NCI-H748 (cell line): Measurements from ENCODE around the gene ZNF343.

Experiments
- DNase-seq: peaks from one replicate; lab custom pipeline; 2025; ENCODE audit not compliant: unreplicated experiment; lab: John Stamatoyannopoulos, UW

Gene ZNF343

DNA sequence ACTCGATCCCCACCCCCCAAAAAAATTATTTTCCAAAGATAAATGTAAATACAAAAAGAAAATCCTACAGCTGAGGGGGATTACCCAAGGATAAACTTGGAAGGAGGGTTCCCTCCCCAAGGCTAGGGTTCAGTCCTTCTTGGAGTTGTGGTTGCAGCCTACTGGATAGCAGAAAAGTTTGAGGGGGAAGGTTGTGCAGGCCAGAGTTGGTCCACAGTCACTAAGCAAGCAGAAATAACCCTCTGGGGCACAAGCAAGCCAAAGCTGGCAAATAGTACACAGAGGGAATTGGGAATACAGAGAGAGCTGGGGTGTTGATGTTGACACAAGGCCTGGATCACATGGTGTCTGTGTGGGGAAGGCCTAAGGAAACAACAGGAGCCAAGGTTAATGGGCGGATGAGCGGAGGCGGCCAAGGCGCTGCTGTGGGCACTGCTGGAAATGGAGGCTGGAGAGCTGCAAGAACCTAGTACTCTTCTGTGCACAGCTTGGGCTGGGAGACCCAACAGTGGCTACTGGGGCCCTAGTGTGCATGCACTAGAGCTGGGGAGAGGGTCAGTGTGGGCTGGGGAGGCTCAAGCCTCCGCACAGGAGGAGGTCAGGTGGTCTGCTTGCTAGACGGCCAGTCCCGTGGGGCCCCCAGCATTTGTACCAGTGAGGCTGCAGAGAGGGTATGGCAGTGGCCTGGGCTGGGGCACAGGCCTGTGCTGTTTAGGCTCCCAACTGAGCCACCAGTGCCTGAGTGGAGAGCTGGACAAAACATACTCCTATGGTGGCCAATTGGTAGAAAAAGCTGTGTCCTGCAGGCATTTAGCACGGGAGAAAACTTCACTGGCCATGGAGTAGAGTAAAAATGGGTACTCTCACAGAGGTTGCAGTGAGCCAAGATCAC lies 32.6 kb downstream of the ZNF343 start:
- no peak for DNase-seq

GRCh38 chr20:2473516-2473915 lies 35.2 kb downstream of the ZNF343 start:
- no peak for DNase-seq

GRCh38 chr20:2470423-2471193 lies 38.1 kb downstream of the ZNF343 start, which contains the start of gene SNRPB:
TSS of gene SNRPB (minus strand) at chr20:2470789. CDS start at chr20:2470690, 99 bp downstream.
- DNase-seq: peak; percentile 100

GRCh38 chr20:2469991-2470422 lies 38.7 kb downstream of the ZNF343 start:
- DNase-seq: peak; percentile 75

DNA sequence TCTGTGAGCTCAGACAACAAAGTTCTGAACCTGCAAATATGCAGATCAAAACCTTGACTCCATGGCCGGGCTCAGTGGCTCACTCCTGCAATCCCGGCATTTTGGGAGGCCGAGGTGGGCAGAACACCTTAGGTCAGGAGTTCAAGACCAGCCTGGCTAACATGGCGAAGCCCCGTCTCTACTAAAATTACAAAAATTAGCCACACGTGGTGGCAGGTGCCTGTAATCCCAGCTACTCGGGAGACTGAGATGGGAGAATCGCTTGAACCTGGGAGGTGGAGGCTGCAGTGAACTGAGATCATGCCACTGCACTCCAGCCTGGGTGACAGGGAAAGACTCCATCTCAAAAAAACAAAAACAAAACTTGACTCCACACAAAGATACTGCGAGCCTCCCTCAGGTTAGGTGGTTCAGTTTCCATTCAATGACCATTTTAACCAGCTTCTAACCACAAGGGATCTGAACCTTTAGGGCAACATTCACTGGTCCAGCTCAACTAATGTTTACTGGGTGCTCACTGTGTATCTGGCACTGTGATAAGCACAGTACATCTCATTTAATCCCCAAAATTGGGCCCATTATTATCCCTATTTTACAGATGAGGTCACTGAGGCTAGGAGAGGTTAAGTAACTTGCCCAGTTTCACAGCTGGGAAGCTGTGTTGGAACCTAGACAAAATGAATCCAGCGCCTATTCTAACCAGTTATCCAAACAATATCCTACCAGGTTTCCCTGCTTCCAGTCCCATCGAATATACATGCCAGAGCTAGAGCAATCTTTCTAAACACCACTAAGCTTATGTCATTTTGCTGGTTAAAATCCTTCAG lies 39.9 kb downstream of the ZNF343 start:
- no peak for DNase-seq

DNA sequence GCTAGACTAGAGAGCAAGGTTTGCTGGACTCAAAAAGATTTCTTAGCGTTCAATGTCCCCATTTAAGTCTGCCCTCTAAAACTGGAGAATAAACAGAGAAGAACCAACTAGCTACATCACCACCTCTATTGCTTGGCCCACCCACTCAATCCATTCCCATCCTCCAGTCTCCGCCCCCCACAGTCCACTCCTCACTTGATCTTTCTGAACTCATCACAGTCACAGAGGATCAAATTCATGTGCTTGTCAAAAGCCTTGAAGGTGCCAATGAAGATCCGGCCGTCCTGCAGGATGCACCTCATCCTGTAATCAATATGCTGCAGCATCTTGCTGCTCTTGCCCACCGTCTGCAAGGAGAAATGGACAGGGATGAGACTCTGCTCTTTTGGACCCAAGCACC lies 41.3 kb downstream of the ZNF343 start:
- DNase-seq: no peak

DNA sequence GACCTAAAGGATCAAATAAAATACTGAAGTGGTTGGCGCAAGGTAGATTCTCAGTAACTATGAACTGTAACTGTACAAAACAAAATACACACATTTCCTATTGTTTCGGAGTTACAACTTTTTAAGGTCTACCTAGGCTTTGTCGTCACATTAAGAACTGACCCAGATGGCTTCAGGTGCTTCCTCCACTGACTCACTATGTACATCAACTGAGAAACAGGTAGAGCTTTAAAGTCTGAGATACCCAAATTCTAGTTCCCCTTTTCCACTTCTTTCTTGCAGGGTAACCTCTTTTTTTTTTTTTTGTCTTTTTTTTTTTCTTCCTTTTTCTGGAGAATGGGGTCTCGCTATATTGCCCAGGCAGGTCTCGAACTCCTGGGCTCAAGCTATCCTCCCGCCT lies 43.6 kb downstream of the ZNF343 start:
- DNase-seq: no peak

DNA sequence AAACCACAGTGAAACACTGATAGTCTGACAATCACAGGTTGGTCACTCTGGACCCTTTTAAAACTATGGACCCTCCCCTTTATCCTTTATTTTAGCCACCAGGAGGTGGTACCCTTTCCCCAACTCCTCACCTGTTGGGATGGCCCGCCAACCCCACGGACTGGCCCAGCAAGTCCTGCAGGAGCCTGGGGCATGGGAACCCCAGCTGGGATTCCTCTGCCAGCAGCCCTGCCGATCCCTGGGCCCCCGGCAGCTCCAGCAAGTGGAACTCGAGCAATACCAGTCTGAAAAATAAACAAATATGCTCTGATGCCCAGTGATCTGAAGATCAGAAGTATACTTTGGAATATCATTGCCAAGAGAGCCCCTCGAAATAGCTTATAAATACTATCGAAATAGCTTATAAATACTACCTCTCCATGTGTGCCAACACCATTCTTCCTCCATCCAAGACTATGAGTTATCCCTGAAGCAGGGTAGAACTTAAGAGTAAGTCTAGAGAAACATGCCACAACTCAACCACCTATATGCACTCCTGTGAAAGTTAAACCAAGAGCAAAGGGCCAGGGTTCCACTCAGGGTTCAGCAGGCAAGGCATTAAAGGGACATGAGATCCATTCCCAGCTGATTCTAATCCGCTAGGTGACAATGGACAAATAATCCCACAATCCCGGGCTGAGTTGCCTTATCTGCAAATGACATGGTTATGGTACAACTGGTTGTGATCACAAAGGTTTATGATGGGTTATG lies 44.9 kb downstream of the ZNF343 start:
- DNase-seq: no peak

- DNase-seq: no peak
These were observed 46.2 kb downstream of the ZNF343 start for GRCh38 chr20:2462484-2462883.

DNA sequence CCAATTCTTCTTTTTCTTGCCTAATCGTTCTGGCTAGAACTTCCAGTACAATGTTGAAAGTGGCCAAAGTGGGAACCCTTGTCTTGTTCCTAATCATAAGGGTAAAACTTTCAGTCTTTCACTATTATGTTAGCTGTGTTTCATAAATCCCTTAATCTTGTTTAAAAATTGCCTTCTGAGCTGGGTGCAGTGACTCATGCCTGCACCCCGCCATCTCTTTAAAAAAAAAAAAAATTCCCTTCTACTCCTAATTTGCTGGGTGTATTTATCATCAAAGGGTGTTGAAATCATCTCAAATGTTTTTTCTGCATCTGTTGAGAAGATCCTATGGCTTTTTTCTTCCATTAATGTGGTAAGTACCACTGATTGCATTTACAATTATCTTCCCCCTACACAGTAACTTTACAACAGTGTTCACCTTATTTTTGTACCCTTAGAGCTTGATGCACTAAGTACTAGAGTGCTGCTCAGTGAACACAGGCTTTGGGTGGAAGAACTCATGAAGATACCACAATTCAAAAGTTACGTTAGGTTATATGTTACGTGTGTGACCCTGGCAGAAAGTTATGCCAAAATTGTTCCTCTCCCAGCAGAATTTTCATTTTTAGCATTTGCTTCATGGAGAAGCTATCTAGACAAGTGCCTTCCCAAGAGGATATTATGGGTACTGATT lies 47.8 kb downstream of the ZNF343 start:
- no peak for DNase-seq

- DNase-seq: no peak
These were observed 48.5 kb downstream of the ZNF343 start for GRCh38 chr20:2459981-2460751.

GRCh38 chr20:2458919-2459499 lies 49.7 kb downstream of the ZNF343 start:
- DNase-seq: no peak

DNA sequence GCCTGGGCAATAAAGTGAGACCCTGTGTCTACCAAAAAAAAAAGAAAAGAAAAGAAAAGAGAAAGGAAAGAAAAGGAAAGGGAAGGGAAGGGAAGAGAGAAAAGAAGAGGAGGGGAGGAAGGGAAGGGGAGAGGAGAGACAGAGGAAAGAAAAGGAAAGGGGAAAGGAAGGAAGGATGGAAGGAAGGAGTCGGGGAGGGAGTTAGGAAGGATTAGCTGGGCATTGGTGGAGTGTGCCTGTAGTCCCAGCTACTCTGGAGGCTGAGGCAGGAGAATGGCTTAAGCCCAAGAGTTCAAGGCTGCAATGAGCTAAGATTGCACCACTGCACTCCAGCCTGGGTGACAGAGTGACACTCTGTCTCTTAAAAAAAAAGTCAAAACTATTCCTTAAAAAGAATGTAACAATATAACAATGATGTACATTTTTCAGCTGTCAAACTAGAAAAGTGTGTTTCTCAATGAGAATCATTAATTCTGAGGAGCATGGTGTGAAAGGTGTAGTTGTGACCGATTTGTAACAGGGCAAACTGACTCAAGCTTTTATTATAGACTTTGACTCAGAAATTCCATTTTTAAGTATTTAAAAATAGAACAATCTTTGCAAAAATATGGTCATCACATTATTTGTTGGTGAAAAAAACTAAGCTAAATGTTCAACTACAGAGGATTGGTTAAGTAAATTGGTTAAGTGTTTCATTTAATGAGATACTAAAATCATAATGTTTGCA lies 52.8 kb downstream of the ZNF343 start:
- no peak for DNase-seq

DNA sequence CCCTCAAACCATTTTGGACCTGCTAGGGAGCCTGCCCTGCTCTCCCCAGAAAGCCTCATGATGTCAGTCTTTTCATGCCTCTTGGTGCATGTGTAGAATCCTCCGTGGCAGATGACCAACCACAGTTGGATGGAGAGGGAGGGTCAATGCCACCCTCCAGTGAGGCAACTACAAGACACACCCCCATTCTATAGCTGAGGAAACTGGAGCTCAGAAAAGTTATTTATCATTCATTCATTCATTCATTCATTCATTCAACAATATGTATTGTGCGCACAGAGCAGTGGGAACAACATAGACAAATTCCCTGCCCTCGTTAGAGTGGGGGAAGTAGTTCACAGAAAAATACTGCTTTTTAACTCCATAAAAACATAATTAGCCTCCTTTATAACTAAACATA lies 54.9 kb downstream of the ZNF343 start:
- no peak for DNase-seq

DNA sequence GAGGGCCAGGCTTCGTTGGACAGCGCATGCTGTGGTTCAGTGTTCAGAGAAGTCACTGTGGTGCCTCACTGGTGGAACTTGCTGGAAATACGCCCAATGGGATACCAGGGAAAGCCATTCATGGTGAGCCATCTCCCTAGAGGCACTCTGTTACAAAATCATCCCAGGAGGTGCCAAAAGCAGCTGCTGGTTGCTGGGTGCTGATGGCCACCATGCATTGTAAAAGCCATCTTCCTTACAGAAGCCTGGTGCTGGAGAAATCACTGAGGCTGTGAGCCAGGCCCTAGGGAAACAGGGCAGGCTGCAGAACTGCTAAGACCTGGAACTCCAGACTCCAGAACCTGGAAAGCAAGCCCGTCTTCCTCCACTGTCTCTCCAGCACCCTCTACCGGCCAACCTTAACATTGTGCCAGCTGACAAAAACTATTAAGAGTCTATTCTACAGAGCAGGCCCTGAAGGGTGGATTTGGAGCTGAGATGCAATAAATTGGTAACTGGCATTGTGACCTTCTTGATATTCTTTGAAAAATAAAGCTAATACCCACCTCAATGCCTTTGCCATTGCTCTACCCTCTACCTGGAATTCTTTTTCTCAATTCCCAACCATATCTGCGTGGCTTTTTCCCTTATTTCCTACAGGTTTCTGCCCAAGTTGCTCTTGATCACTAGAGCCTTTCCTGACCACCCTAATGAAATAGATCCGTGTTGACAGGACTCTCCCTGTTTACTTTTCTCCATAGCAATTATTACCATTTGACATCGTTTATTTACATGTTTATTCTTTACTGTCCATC lies 56.6 kb downstream of the ZNF343 start:
- peak; percentile 84 for DNase-seq

GRCh38 chr20:2451422-2451821 lies 57.3 kb downstream of the ZNF343 start:
- no peak for DNase-seq

- no peak for DNase-seq
These were observed 59.3 kb downstream of the ZNF343 start for GRCh38 chr20:2449386-2449785.
